Occipital lobe (tissue), 2 donors: ENCODE measurements around the gene UHRF1. TPM values are rescaled to one million over a fixed set of nuclear protein-coding genes. Genes with fewer than 3 reads are reported as not detected.
"Not testable (repeated sequence)": the region's sequence is repeated elsewhere in the genome, so short reads cannot be mapped to it uniquely, and the experiment has no call there.

Experiments used
- DNase-seq: peaks from one replicate; lab custom pipeline; 2025; lab: John Stamatoyannopoulos, UW
- total RNA-seq: library from RNA; depleted of rRNA; stranded (reverse); fragments of >200 nt; gene quantifications from one replicate; pipeline ENCODE4 v1.2.3, GENCODE V29; 2014

Gene UHRF1
- total RNA-seq, 1 donor from 2014 or later = 8.3 TPM

GRCh38 chr19:4933528-4933927 is 24.2 kb downstream of the UHRF1 start:
- DNase-seq = no peak

GRCh38 chr19:4935444-4935843 is 26.1 kb downstream of the UHRF1 start:
- no peak for DNase-seq

- DNase-seq = no peak
Observed at GRCh38 chr19:4937060-4937459, 27.8 kb downstream of the UHRF1 start.

GRCh38 chr19:4938461-4938860 is 29.2 kb downstream of the UHRF1 start:
- not testable (repeated sequence) for DNase-seq

- no peak for DNase-seq
Observed at GRCh38 chr19:4939466-4939865, 30.2 kb downstream of the UHRF1 start.

- not testable (repeated sequence) for DNase-seq
Observed at GRCh38 chr19:4941638-4942169, 32.4 kb downstream of the UHRF1 start.

- not testable (repeated sequence) for DNase-seq
Observed at GRCh38 chr19:4950650-4951049, 41.3 kb downstream of the UHRF1 start.

GRCh38 chr19:4951656-4952055 is 42.4 kb downstream of the UHRF1 start:
- DNase-seq = no peak

- DNase-seq = no peak
Observed at GRCh38 chr19:4952945-4953344, 43.6 kb downstream of the UHRF1 start.

- DNase-seq = not testable (repeated sequence)
Observed at GRCh38 chr19:4954320-4955149, 45.2 kb downstream of the UHRF1 start.

- no peak for DNase-seq
Observed at GRCh38 chr19:4955274-4955673, 46.0 kb downstream of the UHRF1 start.

GRCh38 chr19:4957981-4958380 is 48.7 kb downstream of the UHRF1 start:
- DNase-seq = no peak

- DNase-seq = no peak
Observed at GRCh38 chr19:4962085-4962619, 52.9 kb downstream of the UHRF1 start.

- no peak for DNase-seq
Observed at GRCh38 chr19:4965061-4965460, 55.8 kb downstream of the UHRF1 start.

GRCh38 chr19:4966591-4966990 is 57.3 kb downstream of the UHRF1 start:
- DNase-seq = no peak

GRCh38 chr19:4967738-4968461 is 58.6 kb downstream of the UHRF1 start:
- DNase-seq = no peak

GRCh38 chr19:4968462-4969291 is 59.4 kb downstream of the UHRF1 start, which contains the start of gene KDM4B:
Gene KDM4B (plus strand): TSS chr19:4969113. CDS start chr19:5032891, 63,778 bp downstream.
- DNase-seq = peak; percentile 99

- no peak for DNase-seq
Observed at GRCh38 chr19:4969292-4969771, 60.0 kb downstream of the UHRF1 start.

GRCh38 chr19:4969772-4970531 is 60.7 kb downstream of the UHRF1 start:
- no peak for DNase-seq
